Stimulated activated CD8-positive, alpha-beta memory T cell treated with anti-CD3 and anti-CD28 coated beads, Interleukin-7, amount 100 ng/mL, for 1 hour (primary cell): ENCODE results near the gene SPACDR.

ENCODE experiments used
- DNase-seq, 2 donors: peaks; one replicate each; pipeline ENCODE4 v3.0.0-alpha.2; 2020; ENCODE audit warnings: low read depth in 2 of 2

The SPACDR gene

DNA sequence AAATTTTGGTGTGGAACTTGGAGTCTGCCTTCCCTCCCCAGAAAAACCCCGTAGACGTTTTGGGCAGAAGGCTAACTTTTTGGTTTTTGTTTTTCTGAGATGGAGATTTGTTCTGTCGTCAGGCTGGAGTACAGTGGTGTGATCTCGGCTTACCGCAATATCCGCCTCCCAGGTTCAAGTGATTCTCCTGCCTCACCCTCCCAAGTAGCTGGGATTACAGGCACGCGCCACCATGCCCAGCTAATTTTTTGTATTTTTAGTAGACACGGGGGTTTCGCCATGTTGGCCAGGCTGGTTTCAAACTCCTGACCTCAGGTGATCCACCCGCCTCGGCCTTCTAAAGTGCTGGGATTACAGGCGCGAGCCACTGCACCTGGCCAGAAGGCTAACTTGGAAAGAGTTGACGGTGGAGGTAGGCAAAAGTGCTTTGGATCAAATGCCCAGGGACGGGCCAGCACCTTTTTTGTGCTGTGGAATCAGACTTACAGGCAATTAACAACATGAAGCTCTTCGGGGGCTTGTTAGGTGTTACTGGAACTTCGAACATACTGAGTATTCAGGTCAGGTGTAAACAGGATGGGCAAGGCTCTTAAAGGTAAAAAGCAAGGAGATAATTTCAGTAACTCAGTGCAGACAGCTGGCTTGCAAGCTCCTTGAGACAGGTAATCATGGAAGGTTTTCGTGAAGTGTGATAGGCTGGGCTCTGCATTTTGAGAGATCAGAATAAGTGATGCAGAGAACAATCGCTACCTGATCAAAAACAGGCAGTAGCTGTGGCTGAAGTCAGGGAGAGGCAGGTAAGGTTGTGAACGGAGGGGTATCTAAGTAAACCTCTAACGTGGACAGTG, 29.5 kb downstream of the SPACDR start:
- DNase-seq: no peak

DNA sequence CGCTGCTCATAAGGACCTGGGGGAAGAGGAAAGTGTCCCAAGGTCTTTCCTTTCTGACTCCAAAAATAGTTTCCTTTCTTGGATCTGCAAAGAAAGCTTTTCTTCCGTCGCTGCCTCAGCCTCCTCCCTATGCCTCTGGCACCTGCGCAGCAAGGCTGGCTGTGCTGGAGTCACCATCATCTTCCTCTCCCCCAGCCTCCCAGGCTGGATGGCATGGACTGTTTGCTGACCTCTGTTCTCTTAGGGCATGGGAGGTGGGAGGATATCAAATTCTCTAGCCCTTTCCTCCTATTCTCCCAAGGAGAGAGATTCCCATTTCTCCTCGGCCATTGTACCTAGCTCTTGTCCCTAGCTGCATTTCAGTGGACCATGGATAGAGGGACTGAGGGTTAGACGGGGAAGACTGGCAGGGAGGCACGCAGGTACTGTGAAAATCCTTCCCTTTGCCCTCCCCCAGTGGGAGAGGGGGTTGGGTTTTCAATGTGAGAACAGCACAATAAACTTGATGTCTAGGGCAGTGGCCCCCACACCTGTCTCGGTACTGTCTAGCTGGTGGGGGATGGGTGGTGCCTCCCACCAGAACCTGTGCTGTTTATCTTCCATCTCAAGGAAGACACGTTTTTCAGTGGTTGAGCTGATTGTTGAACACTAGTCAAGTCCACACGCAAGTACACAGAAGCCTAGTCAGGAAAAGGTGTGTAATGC, 30.3 kb downstream of the SPACDR start:
- no peak for DNase-seq

DNA sequence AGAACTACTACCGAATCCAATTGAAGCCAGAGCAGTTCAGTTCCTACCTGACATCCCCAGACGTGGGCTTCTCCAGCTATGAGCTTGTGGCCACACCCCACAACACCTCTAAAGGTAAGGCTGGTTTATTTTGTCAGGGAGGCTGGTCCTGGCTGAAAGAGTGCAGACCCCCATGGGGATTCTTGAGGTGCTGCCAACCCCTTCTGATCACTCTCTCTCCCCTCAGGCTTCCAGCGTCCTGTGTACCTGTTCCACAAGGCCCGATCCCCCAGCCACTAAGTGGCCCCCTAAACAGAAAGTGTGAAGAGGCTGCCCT, 30.8 kb downstream of the SPACDR start:
- no peak for DNase-seq

DNA sequence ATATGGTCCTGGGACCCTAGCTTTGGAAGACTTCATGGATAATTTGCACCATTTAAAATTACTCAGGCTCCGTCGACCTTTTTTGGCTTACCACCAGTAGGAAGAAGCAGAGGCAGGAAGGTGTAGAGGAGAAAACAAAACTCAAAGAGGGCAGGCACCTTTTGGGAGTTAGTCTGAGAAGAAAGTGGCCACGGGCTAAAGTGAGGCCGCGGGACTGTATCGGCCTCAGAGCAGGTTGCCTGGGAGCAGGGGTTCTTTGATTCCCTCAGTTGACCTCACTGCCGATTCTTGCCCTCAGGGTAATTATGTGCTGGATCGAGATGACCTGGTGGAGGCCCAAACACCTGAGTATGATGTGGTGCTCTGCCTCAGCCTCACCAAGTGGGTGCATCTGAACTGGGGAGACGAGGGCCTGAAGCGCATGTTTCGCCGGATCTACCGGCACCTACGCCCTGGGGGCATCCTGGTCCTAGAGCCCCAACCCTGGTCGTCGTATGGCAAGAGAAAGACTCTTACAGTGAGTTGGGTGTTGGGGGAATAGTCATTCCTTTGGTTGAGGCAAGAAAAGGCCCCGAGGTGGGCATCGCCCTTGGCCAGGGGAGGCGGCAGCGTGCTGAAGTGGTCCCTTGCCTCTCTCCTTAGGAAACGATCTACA, 31.3 kb downstream of the SPACDR start:
- DNase-seq: no peak

DNA sequence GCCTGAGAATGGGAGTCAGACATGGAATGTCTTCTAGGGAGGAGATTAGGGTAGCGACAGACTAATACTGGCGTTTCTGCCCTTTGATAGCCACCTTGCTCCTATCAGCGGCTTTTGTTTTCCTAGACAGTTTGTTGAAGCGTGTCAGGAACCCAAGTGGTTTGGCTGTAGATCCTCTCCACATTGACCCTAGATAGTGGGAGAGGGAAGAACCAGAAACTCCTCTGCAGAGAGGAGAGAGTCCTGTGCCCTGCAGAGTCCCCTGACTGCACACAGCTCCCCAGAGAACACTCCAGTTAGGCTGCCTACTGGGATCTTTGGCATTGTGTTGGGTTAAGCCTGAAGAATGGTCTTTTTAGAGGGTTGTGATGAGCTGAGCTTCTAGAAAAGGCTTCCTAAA, 32.0 kb downstream of the SPACDR start:
- no peak for DNase-seq

DNA sequence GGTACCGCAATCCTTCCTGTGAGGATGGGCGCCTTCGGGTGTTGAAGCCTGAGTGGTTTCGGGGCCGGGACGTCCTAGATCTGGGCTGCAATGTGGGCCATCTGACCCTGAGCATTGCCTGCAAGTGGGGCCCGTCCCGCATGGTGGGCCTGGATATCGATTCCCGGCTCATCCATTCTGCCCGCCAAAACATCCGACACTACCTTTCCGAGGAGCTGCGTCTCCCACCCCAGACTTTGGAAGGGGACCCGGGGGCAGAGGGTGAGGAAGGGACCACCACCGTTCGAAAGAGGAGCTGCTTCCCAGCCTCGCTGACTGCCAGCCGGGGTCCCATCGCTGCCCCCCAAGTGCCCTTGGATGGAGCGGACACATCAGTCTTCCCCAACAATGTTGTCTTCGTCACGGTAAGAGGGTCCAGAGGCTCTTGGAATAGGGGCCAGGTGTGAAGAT, 32.7 kb downstream of the SPACDR start:
- no peak for DNase-seq

DNA sequence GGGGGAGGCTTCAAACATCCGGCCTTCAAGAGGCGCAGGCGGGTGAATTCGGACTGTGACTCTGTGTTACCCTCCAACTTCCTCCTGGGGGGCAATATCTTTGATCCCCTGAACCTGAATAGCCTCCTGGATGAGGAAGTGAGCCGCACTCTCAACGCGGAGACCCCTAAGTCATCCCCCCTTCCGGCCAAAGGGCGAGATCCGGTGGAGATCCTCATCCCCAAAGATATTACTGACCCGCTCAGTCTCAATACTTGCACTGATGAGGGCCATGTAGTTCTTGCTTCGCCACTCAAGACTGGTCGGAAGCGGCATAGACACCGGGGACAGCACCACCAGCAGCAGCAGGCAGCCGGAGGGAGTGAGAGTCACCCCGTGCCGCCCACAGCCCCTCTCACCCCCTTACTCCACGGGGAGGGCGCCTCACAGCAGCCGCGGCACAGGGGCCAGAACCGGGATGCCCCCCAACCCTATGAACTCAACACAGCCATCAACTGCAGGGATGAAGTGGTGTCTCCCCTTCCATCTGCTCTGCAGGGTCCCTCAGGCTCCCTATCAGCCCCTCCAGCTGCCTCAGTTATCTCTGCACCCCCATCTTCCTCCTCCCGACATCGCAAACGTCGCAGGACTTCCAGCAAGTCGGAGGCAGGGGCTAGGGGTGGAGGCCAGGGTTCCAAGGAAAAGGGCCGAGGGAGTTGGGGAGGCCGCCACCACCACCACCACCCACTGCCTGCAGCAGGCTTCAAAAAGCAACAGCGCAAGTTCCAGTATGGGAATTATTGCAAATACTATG, 33.4 kb downstream of the SPACDR start:
- no peak for DNase-seq

DNA sequence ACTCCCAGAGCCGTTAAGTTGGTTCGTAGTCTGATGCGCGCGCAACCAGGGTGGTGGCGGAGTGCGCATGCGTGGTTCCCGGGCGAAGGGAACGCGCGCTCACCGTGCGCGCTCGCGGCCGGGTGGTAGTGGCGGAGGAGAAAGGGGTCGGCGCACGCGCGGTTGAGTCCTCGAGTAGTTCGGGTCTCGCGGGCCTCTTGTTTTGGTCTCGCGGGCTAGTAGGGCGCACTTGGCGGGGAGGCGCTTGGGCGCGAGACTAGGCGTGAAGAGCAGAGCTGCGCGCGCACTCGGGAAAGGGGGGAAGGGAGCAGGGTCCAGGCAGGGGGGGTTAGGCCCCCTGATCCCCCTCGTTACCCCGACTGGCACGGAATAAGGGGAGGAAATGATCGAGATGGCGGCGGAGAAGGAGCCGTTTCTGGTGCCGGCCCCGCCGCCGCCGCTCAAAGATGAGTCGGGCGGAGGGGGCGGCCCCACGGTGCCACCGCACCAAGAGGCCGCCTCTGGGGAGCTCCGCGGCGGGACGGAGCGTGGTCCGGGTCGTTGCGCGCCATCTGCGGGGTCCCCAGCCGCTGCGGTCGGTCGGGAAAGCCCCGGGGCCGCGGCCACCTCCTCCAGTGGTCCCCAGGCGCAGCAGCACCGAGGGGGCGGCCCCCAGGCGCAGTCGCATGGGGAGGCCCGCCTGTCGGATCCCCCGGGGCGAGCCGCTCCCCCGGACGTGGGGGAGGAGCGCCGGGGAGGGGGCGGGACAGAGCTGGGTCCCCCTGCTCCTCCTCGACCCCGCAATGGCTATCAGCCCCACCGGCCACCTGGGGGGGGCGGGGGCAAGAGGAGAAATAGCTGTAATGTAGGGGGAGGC, 34.2 kb downstream of the SPACDR start, which contains the start of gene MEPCE:
Gene MEPCE, plus strand, starts transcription at position 195 of the 856 bp plus-strand sequence. Its CDS starts 188 bp downstream, at position 383.
- DNase-seq: peak; percentile 95 to 98

DNA sequence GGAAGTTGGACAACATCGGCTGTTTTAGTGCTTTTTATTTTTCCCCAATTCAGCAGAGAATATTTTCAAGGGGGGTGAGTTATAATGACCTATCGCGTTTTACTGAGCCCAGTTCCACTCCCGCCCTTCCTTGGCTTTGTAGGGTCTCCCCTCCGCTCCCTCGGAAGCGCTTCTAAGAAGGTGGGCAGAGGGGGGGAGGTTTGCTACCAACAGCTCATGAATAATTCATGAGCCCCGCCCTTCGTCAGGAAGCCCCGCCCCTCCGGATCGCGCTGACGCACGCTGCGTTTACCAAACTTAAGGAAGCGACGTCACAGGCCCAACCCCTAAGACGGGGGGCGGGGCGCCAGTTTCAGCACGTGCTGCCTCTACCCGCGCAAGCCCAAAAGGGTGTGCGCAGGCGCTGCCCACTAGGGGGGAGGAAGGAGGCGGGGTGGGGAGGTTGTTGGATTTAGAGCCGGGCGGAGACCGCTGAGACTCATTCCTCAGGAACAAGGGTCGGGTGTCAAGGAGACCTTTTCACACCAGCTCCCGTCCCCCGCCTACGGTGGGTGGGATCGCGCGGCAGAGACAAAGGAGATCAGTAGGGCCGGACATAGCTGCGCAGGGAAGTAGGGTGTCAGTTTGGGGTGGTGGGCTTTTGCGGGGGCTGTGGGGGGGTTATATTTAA, 35.0 kb downstream of the SPACDR start:
- peak; percentile 100 for DNase-seq

DNA sequence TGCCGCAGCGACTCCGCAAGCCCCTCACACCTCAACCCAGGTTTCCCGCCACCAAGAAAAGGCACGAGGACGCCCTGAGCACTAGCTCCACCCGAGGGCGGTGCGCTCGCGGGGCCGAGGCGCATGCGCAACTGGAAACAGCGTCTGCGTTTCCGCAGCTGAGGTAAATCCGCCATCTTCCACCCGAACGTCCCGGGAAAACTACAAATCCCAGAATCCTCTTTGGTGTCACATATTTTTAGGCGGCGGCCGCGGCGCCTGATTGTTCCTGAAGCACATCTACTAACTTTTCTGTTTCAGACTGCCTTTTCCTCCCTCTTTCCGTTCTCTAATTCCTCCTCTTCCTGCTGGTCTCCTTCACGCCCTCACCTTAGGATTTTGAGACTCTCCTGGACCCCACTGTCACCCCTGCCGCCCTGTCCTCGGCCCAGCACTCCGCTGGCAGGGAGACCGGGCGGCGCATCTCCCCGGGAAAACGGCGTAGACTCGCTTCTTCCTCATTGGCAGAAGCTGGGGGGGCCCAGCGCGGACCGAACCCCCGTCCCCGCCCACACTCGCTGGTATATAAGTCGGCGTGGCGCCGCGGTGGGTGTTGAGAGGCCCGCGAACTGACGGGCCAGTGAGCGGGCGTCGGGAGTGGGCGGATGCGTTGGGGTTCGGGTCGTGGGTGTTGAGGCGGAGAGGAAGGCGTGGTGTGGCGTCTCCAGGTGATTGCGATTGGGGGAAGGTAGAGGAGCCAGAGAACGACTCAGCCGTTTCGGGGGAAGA, 35.7 kb downstream of the SPACDR start, which contains the start of gene ZCWPW1:
Gene ZCWPW1, minus strand, starts transcription at position 505 of the 768 bp plus-strand sequence. CDS start 8,054 bp downstream, outside the sequence.
- DNase-seq: peak; percentile 93 to 95

DNA sequence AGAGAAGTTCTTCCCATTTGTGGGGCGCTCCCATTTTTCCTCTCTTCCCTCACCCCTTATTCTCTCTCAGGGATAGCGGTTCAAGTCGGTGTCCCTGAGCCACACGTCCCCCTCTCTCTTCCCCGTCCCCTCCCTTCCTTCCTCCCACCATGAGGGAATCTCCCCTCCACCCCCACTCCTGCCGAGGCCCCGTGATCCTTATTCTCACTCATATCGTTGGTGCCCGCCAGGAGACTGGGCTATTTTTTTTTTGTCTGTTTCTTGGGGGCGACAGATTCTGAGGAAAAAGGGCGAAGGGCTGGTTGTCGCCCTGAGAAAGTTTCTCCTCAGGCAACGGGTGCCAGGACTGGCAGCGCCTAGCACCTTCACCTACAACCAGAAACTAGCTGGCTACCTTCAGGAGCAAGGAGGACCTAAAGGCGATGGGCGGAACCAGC, 36.3 kb downstream of the SPACDR start:
- no peak for DNase-seq

DNA sequence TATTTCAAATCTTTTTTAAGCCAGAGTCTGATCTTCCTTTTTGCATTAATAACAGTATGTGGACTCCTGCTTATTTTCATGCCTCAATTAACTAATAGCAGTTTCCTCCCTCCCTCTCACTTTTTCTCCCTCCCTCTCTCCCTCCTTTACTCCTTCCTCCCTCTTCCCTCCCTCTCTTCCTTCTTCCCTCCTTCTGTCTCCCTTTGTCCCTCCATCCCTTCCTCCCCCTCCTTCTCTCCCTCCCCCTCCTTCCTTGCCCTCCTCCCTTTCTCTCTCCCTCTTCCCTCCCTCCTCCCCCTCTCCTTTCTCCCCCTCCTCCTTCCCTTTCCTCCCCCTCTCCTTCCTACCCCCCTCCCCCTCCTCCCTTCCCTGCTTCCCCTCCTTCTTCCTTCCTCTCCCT, 37.5 kb downstream of the SPACDR start:
- no peak for DNase-seq

DNA sequence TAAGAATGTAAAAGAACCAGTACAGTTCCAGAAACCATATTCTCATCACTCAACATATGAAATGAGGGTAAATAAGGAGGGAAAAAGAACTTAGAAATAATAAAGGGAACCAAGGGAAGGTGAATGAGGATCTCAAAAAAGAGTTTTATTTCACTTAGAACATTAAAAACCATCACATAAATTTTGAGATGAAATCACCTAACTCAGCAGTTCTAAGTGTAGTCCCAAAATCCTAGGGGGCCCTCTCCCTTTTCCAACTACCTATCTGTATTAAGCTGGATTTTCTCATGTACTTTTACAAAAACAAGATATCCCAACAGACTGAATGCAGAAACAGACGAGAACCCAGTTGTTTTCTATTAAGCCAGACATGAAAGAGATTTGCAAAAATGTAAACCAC, 38.7 kb downstream of the SPACDR start:
- DNase-seq: no peak

DNA sequence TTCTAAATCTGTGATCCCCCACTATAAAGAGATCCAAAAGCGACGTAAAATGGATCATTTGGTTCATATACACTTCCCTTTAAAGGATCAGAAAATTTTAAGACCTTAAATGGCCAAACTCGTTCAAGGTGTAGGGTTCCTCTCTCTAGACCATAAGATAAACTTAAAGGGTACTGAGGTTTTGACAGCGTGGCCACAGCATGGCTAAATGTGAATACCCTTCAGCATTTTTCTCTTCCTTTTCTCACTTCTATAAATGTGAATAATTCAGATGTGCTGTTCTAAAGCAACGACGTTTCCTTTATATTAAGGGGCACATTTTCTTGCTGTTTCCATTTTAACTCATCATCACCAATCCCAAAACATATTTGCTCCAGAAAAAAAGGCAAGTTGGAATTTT, 40.7 kb downstream of the SPACDR start:
- DNase-seq: no peak

DNA sequence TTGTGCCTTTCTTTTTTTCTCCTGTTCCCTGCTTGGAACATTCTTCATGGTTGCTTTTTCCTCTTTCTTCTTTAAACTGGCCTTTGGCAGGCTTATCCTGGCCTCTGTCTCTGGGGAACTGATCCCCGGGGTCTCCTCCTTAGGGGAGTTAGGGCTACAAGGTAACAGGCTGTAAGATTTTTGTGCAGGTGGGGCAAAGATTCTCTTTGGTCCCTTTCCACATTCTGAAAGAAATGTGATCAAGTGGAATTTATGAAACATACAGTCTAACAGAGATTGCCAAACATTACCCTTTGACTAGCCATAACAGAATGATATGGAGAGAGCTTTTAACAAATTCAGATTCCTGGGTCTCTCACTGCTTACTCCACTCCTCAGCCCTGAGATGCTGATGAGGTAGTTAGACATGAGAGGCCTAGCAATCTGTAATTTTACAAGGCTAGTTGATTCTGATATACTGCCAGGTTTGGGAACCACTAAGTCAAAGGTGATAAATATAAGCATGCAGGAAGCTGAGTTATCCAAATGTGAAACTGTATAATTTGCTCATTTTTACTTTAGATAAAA, 44.3 kb downstream of the SPACDR start:
- no peak for DNase-seq

DNA sequence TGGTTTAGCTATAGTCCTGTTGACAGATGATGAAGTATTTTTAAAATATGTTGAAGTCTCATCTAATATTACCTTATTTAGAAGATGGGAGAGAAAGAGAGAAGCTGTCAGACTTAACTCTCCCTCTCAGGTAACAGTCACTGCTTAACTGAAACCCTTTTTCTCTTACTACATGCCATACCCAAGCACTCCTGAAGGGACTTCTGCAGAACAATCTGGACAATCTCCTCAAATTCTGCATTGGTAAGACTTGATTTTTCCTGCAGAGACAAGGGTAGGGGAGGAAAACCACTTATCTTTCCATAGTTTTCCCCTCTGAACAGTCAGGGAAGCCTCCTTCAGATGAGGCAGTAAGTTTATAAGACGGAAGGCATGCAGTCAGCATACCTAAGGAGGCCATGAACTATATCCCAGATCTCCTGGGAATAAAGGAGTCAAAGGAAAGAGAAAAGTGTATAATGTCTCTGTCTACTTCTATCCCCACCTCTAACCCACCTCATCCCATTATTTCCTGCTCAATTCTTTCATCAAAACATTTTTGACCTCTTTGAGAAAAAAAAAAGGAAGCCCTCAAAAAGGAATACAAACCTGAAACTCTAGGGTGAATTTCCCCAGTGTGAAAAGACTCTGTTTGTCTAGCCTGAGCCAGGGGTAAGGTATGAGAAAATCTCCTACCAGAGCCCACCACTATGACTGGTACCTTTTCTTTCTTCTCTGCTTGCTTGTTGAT, 45.0 kb downstream of the SPACDR start:
- no peak for DNase-seq

DNA sequence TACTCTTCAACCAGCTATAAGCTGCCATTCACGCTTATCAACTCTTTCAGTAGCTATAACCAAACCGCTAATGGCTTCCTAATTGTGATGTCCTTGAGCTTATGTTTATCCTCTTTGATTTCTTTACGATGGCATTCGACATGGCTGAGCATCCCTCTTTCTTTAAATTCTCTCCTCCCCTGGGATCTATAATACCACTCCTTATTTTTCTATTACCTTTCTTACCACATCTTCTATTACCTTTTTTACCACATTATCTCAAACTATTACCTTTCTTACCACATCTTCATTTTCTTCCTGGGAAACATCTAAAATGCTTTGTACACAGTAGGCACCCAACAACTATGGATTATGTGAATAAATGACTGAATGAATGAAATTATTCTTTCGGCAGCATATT, 48.6 kb downstream of the SPACDR start:
- DNase-seq: no peak

DNA sequence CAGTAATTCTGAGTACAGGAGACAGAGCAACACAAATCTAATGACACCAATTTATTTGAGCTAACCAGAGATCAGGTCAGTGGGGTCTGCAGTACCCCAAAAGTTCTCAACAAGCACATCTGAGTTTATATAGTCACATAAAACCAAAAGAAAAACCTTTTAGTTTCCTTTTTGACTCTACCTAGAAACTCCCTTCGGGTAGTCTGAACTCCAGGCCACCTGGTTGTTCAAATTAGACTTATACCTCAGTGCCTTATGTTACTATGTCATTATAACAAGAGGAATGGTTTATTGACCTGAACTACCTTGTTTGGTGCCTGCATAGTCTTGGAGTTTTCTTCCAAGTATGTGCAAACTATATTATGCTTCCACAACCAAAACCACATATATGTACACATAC, 50.2 kb downstream of the SPACDR start:
- no peak for DNase-seq
